ENCODE results near the gene ISLR. TPM values are rescaled to one million over a fixed set of nuclear protein-coding genes. Genes with fewer than 3 reads are reported as not detected.

Gene ISLR
- total RNA-seq, 1 donor from 2014 or later, result not detected

DNA sequence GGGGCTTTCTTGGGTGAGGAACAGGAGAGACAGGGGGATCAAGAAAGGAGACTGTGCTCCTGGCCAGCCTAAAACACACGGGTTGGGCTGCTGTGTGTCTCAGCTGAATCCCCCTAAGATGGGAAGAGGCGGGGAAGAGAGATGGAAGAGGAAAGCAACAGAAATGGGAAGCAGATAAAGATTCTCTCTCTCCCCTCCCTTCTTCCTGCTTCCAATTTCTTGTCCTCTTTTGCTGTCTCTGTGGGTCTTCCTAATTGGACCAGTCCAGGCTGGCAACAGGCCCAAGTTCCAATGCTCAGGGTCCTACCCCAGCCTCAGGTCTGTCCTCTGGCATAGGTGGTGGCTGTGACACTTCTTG lies 36.0 kb upstream of the ISLR start:
- DNase-seq (ENCODE audit: low read depth), result no peak
- H3K4me3 ChIP-seq (ENCODE audit: low read depth, low read length), result no peak overlapping the region
- TF ChIP-seq, protein P1, sequence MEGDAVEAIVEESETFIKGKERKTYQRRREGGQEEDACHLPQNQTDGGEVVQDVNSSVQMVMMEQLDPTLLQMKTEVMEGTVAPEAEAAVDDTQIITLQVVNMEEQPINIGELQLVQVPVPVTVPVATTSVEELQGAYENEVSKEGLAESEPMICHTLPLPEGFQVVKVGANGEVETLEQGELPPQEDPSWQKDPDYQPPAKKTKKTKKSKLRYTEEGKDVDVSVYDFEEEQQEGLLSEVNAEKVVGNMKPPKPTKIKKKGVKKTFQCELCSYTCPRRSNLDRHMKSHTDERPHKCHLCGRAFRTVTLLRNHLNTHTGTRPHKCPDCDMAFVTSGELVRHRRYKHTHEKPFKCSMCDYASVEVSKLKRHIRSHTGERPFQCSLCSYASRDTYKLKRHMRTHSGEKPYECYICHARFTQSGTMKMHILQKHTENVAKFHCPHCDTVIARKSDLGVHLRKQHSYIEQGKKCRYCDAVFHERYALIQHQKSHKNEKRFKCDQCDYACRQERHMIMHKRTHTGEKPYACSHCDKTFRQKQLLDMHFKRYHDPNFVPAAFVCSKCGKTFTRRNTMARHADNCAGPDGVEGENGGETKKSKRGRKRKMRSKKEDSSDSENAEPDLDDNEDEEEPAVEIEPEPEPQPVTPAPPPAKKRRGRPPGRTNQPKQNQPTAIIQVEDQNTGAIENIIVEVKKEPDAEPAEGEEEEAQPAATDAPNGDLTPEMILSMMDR (conservative IDR thresholded peaks at IDR 0.05; ENCODE audit: low read depth, low read length), result no peak

DNA sequence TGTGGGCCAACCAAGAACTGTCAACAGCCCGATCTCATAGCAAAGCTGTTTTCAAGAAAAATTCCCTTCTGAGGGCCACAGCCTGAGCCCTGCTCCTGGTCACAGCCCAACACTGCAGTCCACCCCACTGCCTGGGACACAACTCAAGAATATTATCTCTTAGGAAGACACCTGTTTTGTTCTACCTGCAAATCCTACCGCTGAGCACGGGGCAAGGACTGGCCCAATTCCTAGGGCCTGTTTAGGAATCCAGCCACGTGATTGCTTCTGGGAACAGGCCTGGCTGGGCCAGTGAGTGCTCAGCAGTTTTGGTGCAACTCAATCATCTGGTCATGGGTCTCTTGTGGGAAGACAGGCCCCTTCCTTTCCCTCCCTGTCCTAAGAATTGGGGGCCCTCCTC lies 34.9 kb upstream of the ISLR start:
- no peak overlapping the region for H3K4me3 ChIP-seq (ENCODE audit: low read depth, low read length)
- no peak for DNase-seq (ENCODE audit: low read depth)
- TF ChIP-seq, protein P1 (conservative IDR thresholded peaks at IDR 0.05; ENCODE audit: low read depth, low read length), result no peak

DNA sequence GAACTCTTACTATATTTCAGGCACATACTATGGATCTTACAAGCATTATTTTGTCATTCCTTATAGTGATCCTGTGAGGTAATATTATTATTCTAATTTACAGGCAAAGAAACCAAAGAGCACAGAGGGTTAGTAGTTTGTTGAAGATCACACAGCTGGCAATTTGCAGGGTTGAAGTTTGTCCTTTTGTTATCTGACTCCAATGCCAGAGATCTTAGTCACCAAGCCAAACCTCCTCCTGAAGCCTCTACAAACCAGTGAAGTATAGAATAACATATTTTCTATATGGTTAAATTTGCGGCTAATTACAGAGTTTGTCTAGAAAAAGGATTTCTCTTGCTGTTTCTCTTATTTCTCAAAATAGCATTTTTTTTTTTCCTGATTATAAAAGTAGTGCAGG lies 31.9 kb upstream of the ISLR start:
- H3K4me3 ChIP-seq (ENCODE audit: low read depth, low read length), result no peak overlapping the region
- DNase-seq (ENCODE audit: low read depth), result no peak
- TF ChIP-seq, protein P1 (conservative IDR thresholded peaks at IDR 0.05; ENCODE audit: low read depth, low read length), result no peak

DNA sequence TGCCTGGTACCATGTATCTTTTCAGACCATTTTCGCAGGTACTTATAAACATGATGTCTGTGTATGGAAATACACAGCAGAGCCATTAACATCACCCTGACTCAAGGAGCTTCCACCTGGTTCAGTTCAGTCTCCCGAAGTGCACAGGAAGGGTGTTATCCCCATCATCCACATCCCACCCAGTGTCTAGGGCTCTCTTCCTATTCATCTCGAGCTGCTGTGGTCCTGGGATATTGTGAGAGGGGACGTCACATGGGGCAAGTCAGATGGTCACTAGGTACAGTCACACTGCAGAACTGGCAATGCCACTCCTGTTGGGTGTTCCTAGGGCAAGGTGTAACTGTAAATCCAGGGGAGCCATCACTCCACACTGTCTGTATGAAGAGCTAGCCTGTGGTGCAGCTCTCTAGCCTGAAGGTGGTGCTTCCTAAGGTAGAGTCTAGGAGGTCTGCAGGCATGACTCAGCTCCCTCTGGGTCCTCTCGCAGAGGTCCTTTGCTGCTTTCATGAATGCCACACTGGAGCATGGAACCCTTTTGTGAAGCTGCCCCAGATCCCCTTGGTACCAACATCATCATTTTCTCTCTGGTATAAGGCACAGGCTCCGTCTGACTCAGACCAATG lies 29.2 kb upstream of the ISLR start:
- TF ChIP-seq, protein P1 (conservative IDR thresholded peaks at IDR 0.05; ENCODE audit: low read depth, low read length), result peak; percentile 29
- no peak for DNase-seq (ENCODE audit: low read depth)
- H3K4me3 ChIP-seq (ENCODE audit: low read depth, low read length), result no peak overlapping the region

DNA sequence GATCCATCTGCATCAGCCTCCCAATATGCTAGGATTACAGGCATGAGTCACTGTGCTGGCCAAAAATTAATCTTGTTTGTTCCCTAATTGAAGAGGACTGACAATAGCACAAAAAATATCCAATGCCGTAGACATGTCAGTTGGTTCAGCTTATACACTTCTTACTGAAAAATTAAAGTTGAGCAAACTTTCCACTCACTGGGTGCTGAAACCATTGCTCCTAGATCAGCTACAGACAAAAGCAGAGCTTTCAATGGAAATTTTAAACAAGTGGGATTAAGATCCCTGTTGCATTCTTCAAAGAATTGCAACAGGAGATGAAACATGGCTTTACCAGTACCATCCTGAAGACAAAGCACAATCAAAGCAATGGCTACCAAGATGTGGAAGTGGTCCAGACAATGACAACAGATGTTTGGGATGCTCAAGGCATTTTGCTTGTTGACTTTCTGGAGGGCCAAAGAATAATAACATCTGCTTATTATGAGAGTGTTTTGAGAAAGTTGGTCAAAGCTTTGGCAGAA lies 27.2 kb upstream of the ISLR start:
- no peak for DNase-seq (ENCODE audit: low read depth)
- TF ChIP-seq, protein P1 (conservative IDR thresholded peaks at IDR 0.05; ENCODE audit: low read depth, low read length), result no peak
- no peak overlapping the region for H3K4me3 ChIP-seq (ENCODE audit: low read depth, low read length)

DNA sequence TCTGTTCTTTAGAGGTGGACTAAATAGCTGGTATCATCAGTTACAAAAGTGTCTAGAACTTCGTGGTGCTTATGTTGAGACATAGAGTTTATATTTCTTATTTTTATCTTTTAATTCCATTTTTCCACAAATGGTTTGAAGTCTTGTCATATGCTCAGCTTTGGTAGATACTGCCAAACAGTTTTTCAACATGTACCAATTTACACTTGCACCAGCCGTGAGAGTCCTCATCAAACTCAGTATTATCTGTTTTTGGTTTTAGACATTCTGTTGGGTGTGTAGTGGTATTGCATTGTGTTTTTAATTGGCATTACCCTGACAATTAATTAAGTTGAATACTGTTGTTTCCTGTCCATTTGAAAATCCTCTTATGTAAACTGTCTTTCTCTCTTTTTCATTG lies 26.5 kb upstream of the ISLR start:
- DNase-seq (ENCODE audit: low read depth), result no peak
- TF ChIP-seq, protein P1 (conservative IDR thresholded peaks at IDR 0.05; ENCODE audit: low read depth, low read length), result no peak
- no peak overlapping the region for H3K4me3 ChIP-seq (ENCODE audit: low read depth, low read length)

DNA sequence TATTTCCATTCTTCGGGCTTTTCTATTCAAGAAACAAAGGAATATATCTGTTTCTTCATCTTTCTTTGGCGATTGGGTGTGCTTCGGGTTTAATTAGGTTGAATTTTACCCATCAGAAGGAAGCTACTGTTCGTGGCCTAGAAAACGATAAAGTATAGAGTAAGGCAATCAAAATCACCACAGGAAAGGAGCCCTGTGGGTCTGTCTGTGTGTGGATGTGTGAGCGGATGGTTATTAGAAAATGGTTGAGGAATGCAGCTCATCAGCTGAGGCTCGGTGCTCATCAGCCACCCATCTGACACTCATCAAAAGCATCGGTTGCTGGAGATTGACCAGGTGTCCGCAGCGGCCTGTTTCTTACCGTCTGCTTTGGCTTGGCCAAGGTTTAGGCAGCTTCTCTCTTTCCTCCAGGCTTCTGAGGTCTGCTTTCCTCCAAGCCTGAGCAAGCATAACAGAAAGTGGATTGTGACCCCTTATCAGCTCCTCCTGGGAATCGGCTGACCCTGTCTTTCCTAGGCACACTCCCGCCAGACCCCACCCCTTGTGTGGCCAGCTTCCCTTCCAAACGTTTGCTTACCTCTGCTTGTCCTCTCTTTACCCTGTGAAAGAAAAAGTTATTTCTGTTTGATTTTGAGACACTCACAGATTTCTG lies 17.6 kb upstream of the ISLR start:
- TF ChIP-seq, protein P1 (conservative IDR thresholded peaks at IDR 0.05; ENCODE audit: low read depth, low read length), result no peak
- H3K4me3 ChIP-seq (ENCODE audit: low read depth, low read length), result no peak overlapping the region
- no peak for DNase-seq (ENCODE audit: low read depth)

All from epithelial cell of proximal tubule (primary cell).